ENCODE results near the gene SEC14L5. TPM values are rescaled to one million over a fixed set of nuclear protein-coding genes. Genes with fewer than 3 reads are reported as not detected.

SEC14L5 gene
- total RNA-seq, 2 experiments from 2014 or later = not detected

DNA sequence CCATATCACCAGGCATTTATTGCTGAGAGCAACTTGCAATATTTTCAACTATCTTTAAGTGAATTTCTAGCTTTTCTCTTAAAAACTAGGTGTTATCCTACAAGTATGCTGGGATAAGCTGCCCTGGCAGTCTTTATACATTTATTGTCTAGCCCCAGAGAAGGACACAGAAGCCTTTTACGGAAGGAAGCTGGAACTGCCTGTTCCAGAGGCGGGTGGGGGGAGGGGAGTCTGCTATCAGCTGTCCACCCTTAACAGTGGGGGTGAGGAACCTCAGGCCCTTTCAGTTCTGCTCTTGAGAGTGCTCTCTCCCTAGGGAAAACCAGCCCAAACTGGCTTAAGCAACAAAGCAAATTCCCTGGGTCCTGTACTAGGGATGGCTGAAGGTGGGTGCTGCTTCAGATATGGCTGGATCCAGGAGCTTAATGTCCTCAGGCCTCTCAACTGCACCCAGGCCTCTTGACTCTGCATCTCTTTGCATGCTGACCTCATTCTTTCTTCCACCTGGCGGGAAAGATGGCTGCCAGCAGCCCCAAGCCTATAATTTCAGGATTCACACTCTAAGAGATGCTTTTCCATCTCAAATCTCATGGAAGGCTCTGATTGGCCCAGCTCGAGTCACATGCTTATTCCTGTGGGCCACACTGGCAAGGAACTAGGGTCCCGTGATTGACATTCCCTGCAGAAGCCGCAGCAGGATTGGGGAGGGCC is 59.0 kb downstream of the SEC14L5 start:
- H3K27ac Mint-ChIP-seq = no peak overlapping the region
- H3K9me3 Mint-ChIP-seq = no peaks in the 10 kb centered on the region
- no peaks in the 10 kb centered on the region for H3K36me3 Mint-ChIP-seq (ENCODE audit: low read depth)
- CTCF ChIA-PET = no interaction called here
- H3K4me1 Mint-ChIP-seq (ENCODE audit: low read depth) = no peaks in the 10 kb centered on the region
- H3K27me3 Mint-ChIP-seq (ENCODE audit: low read depth) = no peaks in the 10 kb centered on the region
- DNase-seq = no peak
- H3K4me3 Mint-ChIP-seq = no peak overlapping the region
- intact Hi-C loops (cut with micrococcal nuclease) = no loop called here

GRCh38 chr16:5017678-5017969 is 59.5 kb downstream of the SEC14L5 start:
- CTCF ChIA-PET = no interaction called here
- Mint-ChIP-seq H3K9me3 (no peaks in the 10 kb centered on the region), H3K4me3 (no peak overlapping the region), H3K4me1 (ENCODE audit: low read depth) (no peaks in the 10 kb centered on the region), H3K27me3 (ENCODE audit: low read depth) (no peaks in the 10 kb centered on the region), H3K36me3 (ENCODE audit: low read depth) (no peaks in the 10 kb centered on the region), H3K27ac (no peak overlapping the region)
- intact Hi-C loops (cut with micrococcal nuclease) = no loop called here
- DNase-seq = no peak

DNA sequence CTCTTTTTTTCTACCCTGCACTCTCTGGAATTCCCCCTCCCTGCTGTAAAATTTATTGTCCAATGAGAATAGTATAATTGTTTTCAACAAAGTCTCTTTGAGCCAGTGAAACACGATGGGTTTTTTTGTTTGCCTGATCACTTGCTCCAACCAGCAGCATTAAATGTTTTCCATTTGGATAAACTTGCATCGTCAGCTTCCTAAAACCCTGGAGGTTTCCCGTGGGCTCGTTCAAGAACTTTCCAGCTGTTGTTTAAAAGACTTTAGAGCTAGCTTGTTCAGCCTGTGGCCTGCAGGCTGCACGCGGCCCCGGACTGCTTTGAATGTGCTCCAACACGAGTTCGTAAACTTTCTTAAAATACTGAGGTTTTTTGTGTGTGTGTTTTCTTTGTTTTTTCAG is 60.7 kb downstream of the SEC14L5 start:
- H3K27me3 Mint-ChIP-seq (ENCODE audit: low read depth) = no peaks in the 10 kb centered on the region
- intact Hi-C loops (cut with micrococcal nuclease) = no loop called here
- H3K27ac Mint-ChIP-seq = no peak overlapping the region
- H3K4me3 Mint-ChIP-seq = no peak overlapping the region
- H3K36me3 Mint-ChIP-seq (ENCODE audit: low read depth) = no peaks in the 10 kb centered on the region
- CTCF ChIA-PET = interaction anchor here (0.7 kb wide), 1 partner anchor 22 kb away, joined by 3 read pairs; no protein-coding TSS in a partner anchor
- H3K9me3 Mint-ChIP-seq = no peaks in the 10 kb centered on the region
- DNase-seq = no peak
- no peaks in the 10 kb centered on the region for H3K4me1 Mint-ChIP-seq (ENCODE audit: low read depth)

DNA sequence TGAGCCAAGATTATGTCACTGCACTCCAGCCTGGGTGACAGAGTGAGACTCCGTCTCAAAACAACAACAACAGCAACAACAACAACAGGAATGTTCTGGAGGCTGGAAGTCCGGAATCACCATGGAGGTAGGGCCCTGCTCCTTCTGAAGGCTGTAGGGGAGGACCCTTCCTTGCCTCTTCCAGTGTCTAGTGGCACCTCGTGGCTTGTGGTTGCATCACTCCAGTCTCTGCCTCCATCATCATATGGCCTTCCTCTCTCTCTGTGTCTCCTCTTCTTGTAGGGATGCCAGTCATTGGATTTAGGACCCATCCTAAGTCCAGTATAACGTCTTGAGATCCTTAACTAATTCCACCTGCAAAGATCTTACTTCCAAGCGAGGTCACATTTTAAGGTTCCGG is 61.6 kb downstream of the SEC14L5 start:
- H3K4me3 Mint-ChIP-seq = no peak overlapping the region
- H3K36me3 Mint-ChIP-seq (ENCODE audit: low read depth) = no peaks in the 10 kb centered on the region
- no peaks in the 10 kb centered on the region for H3K27me3 Mint-ChIP-seq (ENCODE audit: low read depth)
- intact Hi-C loops (cut with micrococcal nuclease) = no loop called here
- CTCF ChIA-PET = no interaction called here
- no peaks in the 10 kb centered on the region for H3K9me3 Mint-ChIP-seq
- no peak for DNase-seq
- no peaks in the 10 kb centered on the region for H3K4me1 Mint-ChIP-seq (ENCODE audit: low read depth)
- H3K27ac Mint-ChIP-seq = no peak overlapping the region

DNA sequence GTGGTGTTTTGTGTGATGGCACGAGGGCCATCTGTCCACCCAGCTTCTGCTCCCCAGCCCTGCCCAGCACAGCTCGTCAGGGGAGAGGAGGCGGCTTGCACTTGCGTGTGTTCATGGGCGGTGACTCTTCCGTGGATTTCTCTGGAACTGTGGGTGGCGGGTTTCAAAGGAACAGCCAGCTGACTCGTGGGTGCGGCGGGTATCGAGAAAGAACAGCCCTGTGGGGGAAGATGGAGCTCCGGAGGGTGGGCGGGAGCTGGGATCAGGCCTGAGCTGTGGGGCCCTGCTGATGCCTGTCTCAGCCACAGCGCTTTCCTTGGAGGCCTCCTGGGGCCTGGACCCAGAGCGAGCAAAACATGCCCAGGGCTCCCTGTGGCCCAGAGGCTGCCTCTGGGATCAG is 62.4 kb downstream of the SEC14L5 start:
- Mint-ChIP-seq H3K36me3 (ENCODE audit: low read depth) (no peaks in the 10 kb centered on the region), H3K9me3 (no peaks in the 10 kb centered on the region), H3K27me3 (ENCODE audit: low read depth) (no peaks in the 10 kb centered on the region), H3K27ac (no peak overlapping the region), H3K4me3 (no peak overlapping the region), H3K4me1 (ENCODE audit: low read depth) (no peaks in the 10 kb centered on the region)
- intact Hi-C loops (cut with micrococcal nuclease) = no loop called here
- CTCF ChIA-PET = no interaction called here
- no peak for DNase-seq

DNA sequence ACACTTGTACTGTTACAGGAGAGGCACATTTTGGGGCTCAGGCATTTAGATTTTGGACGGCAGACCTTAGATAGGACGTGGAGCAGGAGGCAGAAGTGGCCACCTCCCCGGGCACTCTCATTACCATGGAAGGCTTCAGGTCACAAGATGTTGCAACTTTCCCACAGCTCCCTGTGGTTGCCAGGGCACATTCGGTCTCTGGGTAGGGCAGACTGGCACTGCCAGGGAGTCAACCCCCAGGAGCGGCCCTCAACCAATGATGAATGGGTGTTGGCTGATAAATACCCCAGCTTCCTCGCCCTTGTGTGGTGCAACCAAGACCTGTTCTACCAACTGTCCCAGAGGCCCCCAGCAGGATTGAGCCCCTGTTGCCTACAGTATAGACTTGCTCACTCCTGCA is 64.4 kb downstream of the SEC14L5 start:
- intact Hi-C loops (cut with micrococcal nuclease) = no loop called here
- Mint-ChIP-seq H3K27me3 (ENCODE audit: low read depth) (no peaks in the 10 kb centered on the region), H3K9me3 (no peaks in the 10 kb centered on the region), H3K27ac (no peak overlapping the region), H3K36me3 (ENCODE audit: low read depth) (no peaks in the 10 kb centered on the region), H3K4me1 (ENCODE audit: low read depth) (no peaks in the 10 kb centered on the region), H3K4me3 (no peak overlapping the region)
- CTCF ChIA-PET = no interaction called here
- DNase-seq = no peak

GRCh38 chr16:5024632-5025031 is 66.5 kb downstream of the SEC14L5 start:
- CTCF ChIA-PET = no interaction called here
- H3K4me3 Mint-ChIP-seq = no peak overlapping the region
- H3K4me1 Mint-ChIP-seq (ENCODE audit: low read depth) = no peaks in the 10 kb centered on the region

GRCh38 chr16:5025171-5025632 is 67.1 kb downstream of the SEC14L5 start:
- Mint-ChIP-seq H3K36me3 (ENCODE audit: low read depth) (peaks cover 2% of the 10 kb centered on the region), H3K27ac (no peak overlapping the region), H3K4me3 (no peak overlapping the region), H3K27me3 (ENCODE audit: low read depth) (no peaks in the 10 kb centered on the region), H3K9me3 (no peaks in the 10 kb centered on the region), H3K4me1 (ENCODE audit: low read depth) (no peaks in the 10 kb centered on the region)
- CTCF ChIA-PET = interaction anchor here (0.6 kb wide), 1 partner anchor 72 kb away, joined by 4 read pairs; no protein-coding TSS in a partner anchor
- DNase-seq = peak; percentile 11
- intact Hi-C loops (cut with micrococcal nuclease) = no loop called here

More at GRCh38 chr16:5024632-5025031, 66.5 kb downstream of the SEC14L5 start:
- Mint-ChIP-seq H3K36me3 (ENCODE audit: low read depth) (peaks cover 2% of the 10 kb centered on the region), H3K27me3 (ENCODE audit: low read depth) (no peaks in the 10 kb centered on the region), H3K27ac (no peak overlapping the region), H3K9me3 (no peaks in the 10 kb centered on the region)
- no peak for DNase-seq
- intact Hi-C loops (cut with micrococcal nuclease) = no loop called here

GRCh38 chr16:5026664-5027063 is 68.5 kb downstream of the SEC14L5 start:
- Mint-ChIP-seq H3K27me3 (ENCODE audit: low read depth) (no peaks in the 10 kb centered on the region), H3K36me3 (ENCODE audit: low read depth) (peaks cover 2% of the 10 kb centered on the region), H3K4me1 (ENCODE audit: low read depth) (no peaks in the 10 kb centered on the region), H3K27ac (no peak overlapping the region), H3K4me3 (no peak overlapping the region), H3K9me3 (no peaks in the 10 kb centered on the region)
- CTCF ChIA-PET = interaction anchor here (0.8 kb wide), 1 partner anchor 327 kb away, joined by 3 read pairs; no protein-coding TSS in a partner anchor
- no peak for DNase-seq
- intact Hi-C loops (cut with micrococcal nuclease) = no loop called here

GRCh38 chr16:5027086-5027485 is 69.0 kb downstream of the SEC14L5 start:
- peaks cover 3% of the 10 kb centered on the region for H3K4me1 Mint-ChIP-seq (ENCODE audit: low read depth)
- intact Hi-C loops (cut with micrococcal nuclease) = no loop called here
- no peaks in the 10 kb centered on the region for H3K27me3 Mint-ChIP-seq (ENCODE audit: low read depth)
- no peak for DNase-seq
- peaks cover 2% of the 10 kb centered on the region for H3K36me3 Mint-ChIP-seq (ENCODE audit: low read depth)
- CTCF ChIA-PET = interaction anchor here (0.8 kb wide), 1 partner anchor 327 kb away, joined by 3 read pairs; no protein-coding TSS in a partner anchor
- no peak overlapping the region for H3K27ac Mint-ChIP-seq
- no peaks in the 10 kb centered on the region for H3K9me3 Mint-ChIP-seq
- no peak overlapping the region for H3K4me3 Mint-ChIP-seq

- H3K27me3 Mint-ChIP-seq (ENCODE audit: low read depth) = no peaks in the 10 kb centered on the region
These were observed 69.6 kb downstream of the SEC14L5 start for GRCh38 chr16:5027575-5028235.

GRCh38 chr16:5028950-5029475 is 70.9 kb downstream of the SEC14L5 start:
- intact Hi-C loops (cut with micrococcal nuclease) = no loop called here
- H3K4me3 Mint-ChIP-seq = no peak overlapping the region
- H3K36me3 Mint-ChIP-seq (ENCODE audit: low read depth) = peaks cover 2% of the 10 kb centered on the region
- H3K9me3 Mint-ChIP-seq = no peaks in the 10 kb centered on the region
- no peaks in the 10 kb centered on the region for H3K27me3 Mint-ChIP-seq (ENCODE audit: low read depth)
- DNase-seq = no peak
- H3K27ac Mint-ChIP-seq = no peak overlapping the region
- CTCF ChIA-PET = no interaction called here
- H3K4me1 Mint-ChIP-seq (ENCODE audit: low read depth) = peaks cover 12% of the 10 kb centered on the region

More at GRCh38 chr16:5027575-5028235, 69.6 kb downstream of the SEC14L5 start:
- Mint-ChIP-seq H3K9me3 (no peaks in the 10 kb centered on the region), H3K4me1 (ENCODE audit: low read depth) (peaks cover 7% of the 10 kb centered on the region), H3K36me3 (ENCODE audit: low read depth) (peaks cover 2% of the 10 kb centered on the region), H3K4me3 (no peak overlapping the region), H3K27ac (no peak overlapping the region)
- DNase-seq = no peak
- intact Hi-C loops (cut with micrococcal nuclease) = no loop called here
- CTCF ChIA-PET = no interaction called here

Measured in activated naive CD4-positive, alpha-beta T cell treated with anti-CD3 and anti-CD28 coated beads for 36 hours (primary cell).